Testis (tissue), 3 donors: Measurements from ENCODE around the gene VWA8. TPM values are rescaled to one million over a fixed set of nuclear protein-coding genes. Genes with fewer than 3 reads are reported as not detected.
"Not testable (repeated sequence)": the region's sequence is repeated elsewhere in the genome, so short reads cannot be mapped to it uniquely, and the experiment has no call there.

Experiments
- DNase-seq: peaks from one replicate; pipeline ENCODE4 v3.0.0-alpha.2; 2019
- H3K27ac ChIP-seq, 2 donors: fragments of 200-600 bp; sonication (generic); one replicate each; pipeline ENCODE4 v1.5.1; 2019
- H3K27me3 ChIP-seq: fragments of 200-600 bp; sonication (generic); one replicate; pipeline ENCODE4 v1.5.1; 2019
- H3K36me3 ChIP-seq: fragments of 200-600 bp; sonication (generic); one replicate; pipeline ENCODE4 v1.5.1; 2017; ENCODE audit warnings: low read depth; ENCODE audit errors: missing control alignments
- H3K4me1 ChIP-seq: fragments of 200-600 bp; sonication (generic); one replicate; pipeline ENCODE4 v1.5.1; 2019
- H3K4me3 ChIP-seq, 2 donors: fragments of 200-600 bp; sonication (generic); one replicate each; pipeline ENCODE4 v1.5.1; 2017 to 2019
- H3K9me3 ChIP-seq: fragments of 200-600 bp; sonication (generic); one replicate; pipeline ENCODE4 v1.5.1; 2017
- POLR2A ChIP-seq: fragments of 450-650 bp; IDR thresholded peaks from one replicate; pipeline ENCODE4 v1.6.1; 2017; ENCODE audit warnings: antibody characterized with exemption, mild to moderate bottlenecking, moderate library complexity
- WGBS, 2 donors: methylation state at CpG; one replicate each; pipeline ENCODE4 v1.1.5; 2018; 5-methylcytosine and 5-hydroxymethylcytosine counted together
- intact Hi-C: fragments of 100-400 bp; cut with DNase I; formaldehyde crosslinking; loops from one replicate; pipeline ENCODE4 v1.15.1; 2023; ENCODE audit warnings: low total_unique reads
- polyA plus RNA-seq: library from polyadenylated mRNA; stranded (reverse); fragments of 350-450 nt; fragmentation: Illumina TruSeq; extraction: RNeasy Lipid Tissue Mini Kit (QIAGEN cat#74804); gene quantifications from one replicate; pipeline ENCODE4 v1.2.3, GENCODE V29; 2014; ENCODE audit warnings: low read depth, low replicate concordance; ENCODE audit not compliant: insufficient read depth
- total RNA-seq, 2 donors: library from RNA; depleted of rRNA; stranded (reverse); fragments of >200 nt; gene quantifications; one replicate each; pipeline ENCODE4 v1.2.3, GENCODE V29; 2016
- TF ChIP-seq, protein P1 (sequence below), 3 experiments: fragments of 450-650 bp in 2 of 3; fragments of 200-600 bp in 1 of 3; sonication (generic) in 1 of 3; IDR thresholded peaks; one replicate each; pipeline ENCODE4 v1.5.1; 2016 to 2019; ENCODE audit warnings: antibody characterized with exemption in 3 of 3, mild to moderate bottlenecking in 2 of 3, moderate library complexity in 1 of 3

VWA8 gene
- total and polyA plus RNA-seq, 3 donors from 2014 or later = 6.9 to 27.1 (median 15.2) TPM

- Histone ChIP-seq H3K27me3 (no peaks in the 10 kb centered on the region), H3K36me3 (no peaks in the 10 kb centered on the region), H3K4me3 (no peak overlapping the region), H3K4me1 (no peaks in the 10 kb centered on the region), H3K9me3 (no peaks in the 10 kb centered on the region), H3K27ac (no peak overlapping the region)
- DNase-seq = no peak
- intact Hi-C loops = no loop called here
- TF ChIP-seq, protein P1, sequence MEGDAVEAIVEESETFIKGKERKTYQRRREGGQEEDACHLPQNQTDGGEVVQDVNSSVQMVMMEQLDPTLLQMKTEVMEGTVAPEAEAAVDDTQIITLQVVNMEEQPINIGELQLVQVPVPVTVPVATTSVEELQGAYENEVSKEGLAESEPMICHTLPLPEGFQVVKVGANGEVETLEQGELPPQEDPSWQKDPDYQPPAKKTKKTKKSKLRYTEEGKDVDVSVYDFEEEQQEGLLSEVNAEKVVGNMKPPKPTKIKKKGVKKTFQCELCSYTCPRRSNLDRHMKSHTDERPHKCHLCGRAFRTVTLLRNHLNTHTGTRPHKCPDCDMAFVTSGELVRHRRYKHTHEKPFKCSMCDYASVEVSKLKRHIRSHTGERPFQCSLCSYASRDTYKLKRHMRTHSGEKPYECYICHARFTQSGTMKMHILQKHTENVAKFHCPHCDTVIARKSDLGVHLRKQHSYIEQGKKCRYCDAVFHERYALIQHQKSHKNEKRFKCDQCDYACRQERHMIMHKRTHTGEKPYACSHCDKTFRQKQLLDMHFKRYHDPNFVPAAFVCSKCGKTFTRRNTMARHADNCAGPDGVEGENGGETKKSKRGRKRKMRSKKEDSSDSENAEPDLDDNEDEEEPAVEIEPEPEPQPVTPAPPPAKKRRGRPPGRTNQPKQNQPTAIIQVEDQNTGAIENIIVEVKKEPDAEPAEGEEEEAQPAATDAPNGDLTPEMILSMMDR (IDR thresholded peaks at IDR 0.05) = no peak
- TF ChIP-seq POLR2A = no peak
- WGBS, 2 donors = 66 to 81% methylated on average over 2 of the region's 2 CpGs
These were observed 32.6 kb downstream of the VWA8 start for GRCh38 chr13:41928323-41928722.

DNA sequence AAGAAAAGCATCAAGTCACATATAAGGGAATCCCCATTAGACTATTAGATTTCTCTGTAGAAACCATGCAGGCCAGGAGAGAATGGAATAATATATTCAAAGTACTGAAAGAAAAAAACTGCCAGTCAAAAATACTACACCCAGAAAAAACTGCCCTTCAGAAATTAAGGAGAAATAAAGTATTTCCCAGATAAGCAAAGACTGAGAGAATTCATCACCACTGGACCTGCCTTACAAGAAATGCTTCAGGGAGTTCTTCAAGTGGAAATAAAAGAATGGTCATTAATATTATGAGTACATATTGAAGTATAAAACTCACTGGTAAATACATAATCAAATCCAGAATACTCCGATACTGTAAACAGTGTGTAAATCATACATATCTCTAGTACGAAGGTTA is 35.9 kb downstream of the VWA8 start:
- H3K4me3 ChIP-seq = no peak overlapping the region
- no peak overlapping the region for H3K27ac ChIP-seq
- no peaks in the 10 kb centered on the region for H3K9me3 ChIP-seq
- intact Hi-C loops = no loop called here
- no peaks in the 10 kb centered on the region for H3K27me3 ChIP-seq
- H3K4me1 ChIP-seq = no peaks in the 10 kb centered on the region
- WGBS, 2 donors = 95 to 98% methylated on average over 2 of the region's 2 CpGs
- H3K36me3 ChIP-seq = no peaks in the 10 kb centered on the region
- TF ChIP-seq POLR2A = no peak
- TF ChIP-seq, protein P1 (IDR thresholded peaks at IDR 0.05) = no peak
- DNase-seq = no peak

- H3K27me3 ChIP-seq, DNase-seq, intact Hi-C loops, H3K4me3 ChIP-seq, H3K4me1 ChIP-seq, H3K36me3 ChIP-seq, H3K27ac ChIP-seq, H3K9me3 ChIP-seq: not testable (repeated sequence)
- WGBS, 2 donors = 95 to 100% methylated on average over 3 to 4 of the region's 4 CpGs
These were observed 38.0 kb downstream of the VWA8 start for GRCh38 chr13:41922894-41923293.

GRCh38 chr13:41919741-41920487 is 41.0 kb downstream of the VWA8 start:
- no peak for DNase-seq
- Histone ChIP-seq H3K4me1 (no peaks in the 10 kb centered on the region), H3K27me3 (no peaks in the 10 kb centered on the region), H3K27ac (no peak overlapping the region), H3K36me3 (no peaks in the 10 kb centered on the region), H3K9me3 (no peaks in the 10 kb centered on the region), H3K4me3 (no peak overlapping the region)
- intact Hi-C loops = no loop called here
- TF ChIP-seq, protein P1 (IDR thresholded peaks at IDR 0.05) = no peak
- no peak for TF ChIP-seq POLR2A
- WGBS, 2 donors = 81 to 94% methylated on average over 2 to 5 of the region's 5 CpGs

DNA sequence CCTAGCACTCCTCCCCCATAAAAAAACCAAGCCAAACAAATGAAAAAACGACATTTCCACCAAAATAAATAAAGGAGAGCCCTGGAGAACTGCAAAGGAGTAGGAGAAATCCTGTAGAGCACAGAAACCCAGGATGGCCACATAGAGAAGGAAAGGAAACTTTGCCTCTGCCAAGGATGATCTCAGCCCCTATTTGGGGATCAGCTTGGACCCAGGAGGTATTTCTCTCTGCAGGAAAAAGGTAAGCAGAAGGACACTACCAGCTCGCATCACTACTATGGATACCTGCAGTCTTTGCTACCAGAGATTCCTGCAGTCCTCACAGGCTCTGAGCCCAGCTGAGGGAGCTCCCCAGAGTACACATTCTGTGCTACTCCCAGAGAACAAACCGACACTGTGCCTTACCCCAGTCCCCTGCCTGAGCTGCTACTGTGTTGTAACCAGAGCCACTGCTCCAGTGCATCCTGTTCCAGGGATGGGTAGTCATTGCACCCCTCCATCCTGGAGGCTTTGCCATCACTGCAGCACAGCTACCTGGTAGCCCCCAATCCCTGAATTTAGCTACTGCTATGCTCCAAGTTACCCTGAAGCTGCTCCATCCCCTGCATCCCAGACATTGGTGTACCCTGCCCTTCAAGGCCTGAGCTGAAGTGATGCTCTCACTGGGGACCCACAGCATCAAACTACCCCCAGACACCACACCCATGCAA is 41.7 kb downstream of the VWA8 start:
- H3K36me3 ChIP-seq = no peaks in the 10 kb centered on the region
- no peak overlapping the region for H3K27ac ChIP-seq
- TF ChIP-seq, protein P1 (IDR thresholded peaks at IDR 0.05) = no peak
- no peak for TF ChIP-seq POLR2A
- H3K4me3 ChIP-seq = no peak overlapping the region
- H3K4me1 ChIP-seq = peaks cover 5% of the 10 kb centered on the region
- H3K9me3 ChIP-seq = no peaks in the 10 kb centered on the region
- intact Hi-C loops = no loop called here
- H3K27me3 ChIP-seq = no peaks in the 10 kb centered on the region
- no peak for DNase-seq
- 60 to 62% methylated on average over 2 to 3 of the region's 3 CpGs for WGBS, 2 donors
